Neuronal stem cell (in vitro differentiated cells): Measurements from ENCODE around the gene HCLS1.

Experiments
- DNase-seq: peaks from one replicate; pipeline ENCODE4 v3.0.0-alpha.2; 2013; ENCODE audit warnings: low spot score
- H2AFZ ChIP-seq: one replicate; pipeline ENCODE4 v1.6.1; 2013; ENCODE audit warnings: mild to moderate bottlenecking, low read length, inconsistent platforms
- H2AK5ac ChIP-seq: 2 replicates; pipeline ENCODE4 v1.6.1; 2013; ENCODE audit warnings: low read depth, mild to moderate bottlenecking, inconsistent platforms, low read length, moderate library complexity, mixed read lengths
- H2BK120ac ChIP-seq: 2 replicates; pipeline ENCODE4 v1.6.1; 2013; ENCODE audit warnings: low read depth, mild to moderate bottlenecking, inconsistent platforms, low read length, moderate library complexity, mixed read lengths
- H2BK12ac ChIP-seq: one replicate; pipeline ENCODE4 v1.6.1; 2013; ENCODE audit warnings: low read length, inconsistent platforms
- H2BK15ac ChIP-seq: 2 replicates; pipeline ENCODE4 v1.6.1; 2013; ENCODE audit warnings: mild to moderate bottlenecking, low read length, inconsistent platforms, mixed read lengths
- H2BK5ac ChIP-seq: one replicate; pipeline ENCODE4 v1.6.1; 2013; ENCODE audit warnings: inconsistent platforms, mild to moderate bottlenecking, low read length, moderate library complexity
- H3K14ac ChIP-seq: one replicate; pipeline ENCODE4 v1.6.1; 2013; ENCODE audit warnings: low read length, inconsistent platforms
- H3K18ac ChIP-seq: 2 replicates; pipeline ENCODE4 v1.6.1; 2013; ENCODE audit warnings: low read length, inconsistent platforms
- H3K23ac ChIP-seq: 2 replicates; pipeline ENCODE4 v1.6.1; 2013; ENCODE audit warnings: low read depth, mild to moderate bottlenecking, mixed read lengths, low read length, inconsistent platforms; ENCODE audit not compliant: poor library complexity
- H3K27ac ChIP-seq: replicated peaks from 3 replicates; pipeline ENCODE4 v1.5.1; 2013; ENCODE audit warnings: low read length, inconsistent platforms
- H3K27me3 ChIP-seq, 3 experiments: 2 replicates each; pipeline ENCODE4 v1.6.1; 2013; ENCODE audit warnings: low read length in 3 of 3, mild to moderate bottlenecking in 2 of 3, inconsistent platforms in 1 of 3, low read depth in 1 of 3, mixed read lengths in 1 of 3, moderate library complexity in 1 of 3; ENCODE audit not compliant: control insufficient read depth in 3 of 3, insufficient read depth in 3 of 3
- H3K36me3 ChIP-seq, 2 donors: replicated peaks in 1 of 2; 2 replicates each; pipeline ENCODE4 v1.6.1; 2013; ENCODE audit warnings: low read length in 2 of 2; ENCODE audit not compliant: control insufficient read depth in 2 of 2, insufficient read depth in 2 of 2
- H3K4ac ChIP-seq: 2 replicates; pipeline ENCODE4 v1.6.1; 2013; ENCODE audit warnings: inconsistent platforms, mild to moderate bottlenecking, low read length, moderate library complexity
- H3K4me1 ChIP-seq, 2 donors: 1 replicate in 1 of 2; 2 replicates in 1 of 2; pipeline ENCODE4 v1.6.1; 2013; ENCODE audit warnings: low read length in 2 of 2, low read depth in 1 of 2; ENCODE audit not compliant: control insufficient read depth in 2 of 2, insufficient read depth in 1 of 2
- H3K4me2 ChIP-seq: one replicate; pipeline ENCODE4 v1.6.1; 2013; ENCODE audit warnings: mild to moderate bottlenecking, low read length, inconsistent platforms; ENCODE audit not compliant: insufficient read depth, poor library complexity, severe bottlenecking
- H3K4me3 ChIP-seq, 2 donors: 2 replicates each; pipeline ENCODE4 v1.5.1; 2013; ENCODE audit warnings: low read length in 2 of 2, mild to moderate bottlenecking in 2 of 2, inconsistent platforms in 1 of 2, moderate library complexity in 1 of 2
- H3K79me1 ChIP-seq: one replicate; pipeline ENCODE4 v1.6.1; 2013; ENCODE audit warnings: low read depth, mild to moderate bottlenecking, inconsistent platforms, low read length, moderate library complexity
- H3K9ac ChIP-seq: one replicate; pipeline ENCODE4 v1.6.1; 2013; ENCODE audit warnings: mild to moderate bottlenecking, low read depth, low read length, inconsistent platforms; ENCODE audit not compliant: poor library complexity
- H3K9me3 ChIP-seq, 2 donors: replicated peaks in 1 of 2; 2 replicates each; pipeline versions ENCODE3 to v1.6.1; 2013; ENCODE audit warnings: low read length in 2 of 2, mild to moderate bottlenecking in 2 of 2, inconsistent platforms in 1 of 2, low read depth in 1 of 2, mixed read lengths in 1 of 2, moderate library complexity in 1 of 2; ENCODE audit not compliant: control insufficient read depth in 2 of 2, insufficient read depth in 1 of 2
- H4K8ac ChIP-seq: one replicate; pipeline ENCODE4 v1.6.1; 2013; ENCODE audit warnings: low read depth, mild to moderate bottlenecking, inconsistent platforms, low read length, moderate library complexity
- H4K91ac ChIP-seq: one replicate; pipeline ENCODE4 v1.6.1; 2013; ENCODE audit warnings: low read length, low read depth, mild to moderate bottlenecking, inconsistent platforms; ENCODE audit not compliant: poor library complexity
- WGBS, 2 donors: extraction: QIAGEN DNeasy Blood & Tissue Kit; methylation state at CpG; one replicate each; pipeline ENCODE4 v1.1.7; 2013; ENCODE audit warnings: missing lambda C conversion rate in 2 of 2, mixed read lengths in 1 of 2; ENCODE audit not compliant: insufficient read length in 2 of 2, insufficient replicate concordance in 1 of 2; ENCODE audit errors: extremely low coverage in 2 of 2; 5-methylcytosine and 5-hydroxymethylcytosine counted together

Gene HCLS1

DNA sequence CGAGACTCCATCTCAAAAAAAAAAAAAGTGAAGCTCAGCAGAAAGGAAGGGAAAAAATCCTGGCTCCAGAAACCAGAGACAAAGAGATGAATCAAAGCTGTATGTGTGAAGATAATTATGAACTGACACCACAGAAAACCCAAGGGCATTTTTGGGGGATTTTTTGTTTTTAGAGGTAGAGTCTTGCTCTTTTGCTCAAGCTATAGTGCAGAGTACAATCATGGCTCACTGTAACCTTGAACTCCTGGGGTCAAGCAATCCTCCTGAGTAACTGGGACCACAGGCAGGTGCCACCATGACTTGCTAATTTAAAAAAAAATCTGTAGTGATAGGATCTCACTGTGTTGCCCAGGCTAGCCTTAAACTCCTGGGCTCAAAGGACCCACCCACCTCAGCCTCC is 22.8 kb downstream of the HCLS1 start:
- no peak overlapping the region for H4K91ac ChIP-seq
- H2AFZ ChIP-seq, result no peak overlapping the region
- no peaks in the 10 kb centered on the region for H3K4me1 ChIP-seq
- no peak overlapping the region for H3K9ac ChIP-seq
- no peak overlapping the region for H3K23ac ChIP-seq
- no peak overlapping the region for H3K18ac ChIP-seq
- H2BK15ac ChIP-seq, result no peak overlapping the region
- no peak overlapping the region for H3K4ac ChIP-seq
- H2BK5ac ChIP-seq, result no peak overlapping the region
- no peaks in the 10 kb centered on the region for H3K36me3 ChIP-seq
- no peak overlapping the region for H3K4me3 ChIP-seq
- no peak overlapping the region for H2BK120ac ChIP-seq
- H3K79me1 ChIP-seq, result no peaks in the 10 kb centered on the region
- no CpG with 5 or more reads among the region's 1 CpG for WGBS, 2 donors
- H3K27me3 ChIP-seq, result peaks cover 0 to 9% (median 0%) of the 10 kb centered on the region in 3 experiments
- H3K14ac ChIP-seq, result no peak overlapping the region
- no peak overlapping the region for H3K27ac ChIP-seq
- no peak overlapping the region for H2BK12ac ChIP-seq
- H3K9me3 ChIP-seq, result no peaks in the 10 kb centered on the region
- no peak overlapping the region for H2AK5ac ChIP-seq
- H4K8ac ChIP-seq, result no peak overlapping the region
- H3K4me2 ChIP-seq, result no peak overlapping the region
- no peak for DNase-seq

DNA sequence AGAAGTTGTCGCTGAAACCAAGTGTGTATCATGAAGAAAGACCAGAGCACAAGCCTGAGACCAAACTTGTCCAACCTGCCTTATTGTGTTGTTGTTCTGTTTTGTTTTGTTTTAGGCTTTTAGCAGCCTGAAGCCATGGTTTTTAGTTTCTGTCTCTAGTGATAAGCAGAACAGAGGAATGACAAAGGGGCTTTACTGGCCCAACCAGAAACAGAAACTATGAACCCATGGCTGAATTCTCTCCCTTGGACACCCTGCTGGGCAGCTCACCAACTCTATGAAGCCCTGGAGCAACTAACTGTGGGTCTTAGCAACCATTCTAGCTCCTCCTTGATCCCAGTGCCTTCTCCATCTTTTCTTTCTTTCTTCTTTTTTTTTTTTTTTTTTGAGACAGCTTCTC is 30.3 kb downstream of the HCLS1 start:
- H4K91ac ChIP-seq, result no peak overlapping the region
- WGBS, 2 donors, result no CpG with 5 or more reads among the region's 1 CpG
- H3K14ac ChIP-seq, result no peak overlapping the region
- no peak overlapping the region for H3K4me3 ChIP-seq
- no peak overlapping the region for H4K8ac ChIP-seq
- H3K9me3 ChIP-seq, result no peaks in the 10 kb centered on the region
- no peak overlapping the region for H2AFZ ChIP-seq
- no peak overlapping the region for H2AK5ac ChIP-seq
- no peak overlapping the region for H2BK12ac ChIP-seq
- H2BK15ac ChIP-seq, result no peak overlapping the region
- H3K23ac ChIP-seq, result no peak overlapping the region
- H3K4me1 ChIP-seq, result no peaks in the 10 kb centered on the region
- no peak overlapping the region for H3K27ac ChIP-seq
- no peaks in the 10 kb centered on the region for H3K79me1 ChIP-seq
- no peak overlapping the region for H2BK5ac ChIP-seq
- no peak overlapping the region for H2BK120ac ChIP-seq
- H3K4ac ChIP-seq, result no peak overlapping the region
- H3K36me3 ChIP-seq, result no peaks in the 10 kb centered on the region
- no peak overlapping the region for H3K4me2 ChIP-seq
- no peak for DNase-seq
- no peak overlapping the region for H3K9ac ChIP-seq
- peaks cover 0 to 3% (median 0%) of the 10 kb centered on the region in 3 experiments for H3K27me3 ChIP-seq
- H3K18ac ChIP-seq, result no peak overlapping the region

DNA sequence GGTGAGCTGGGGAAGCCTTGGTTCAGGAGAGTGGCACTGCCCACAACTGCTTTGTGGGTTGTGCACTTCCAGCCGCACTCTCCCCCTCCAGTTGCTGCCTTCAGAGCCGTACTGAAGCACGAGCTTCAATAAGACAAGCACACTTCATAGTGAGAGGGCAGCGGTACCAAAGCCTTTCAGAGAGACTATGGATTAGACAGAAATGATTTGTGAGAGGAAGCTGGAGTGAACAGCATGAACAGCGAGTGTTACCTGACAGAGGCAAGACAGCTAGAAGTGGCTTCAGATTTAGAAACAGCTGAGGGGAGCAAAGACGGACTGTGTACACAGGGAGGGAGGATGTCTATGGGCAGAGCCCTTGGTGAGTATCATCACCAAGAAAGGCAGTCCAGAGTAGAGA is 31.1 kb downstream of the HCLS1 start:
- H2BK15ac ChIP-seq, result no peak overlapping the region
- no peak overlapping the region for H2AFZ ChIP-seq
- no peak overlapping the region for H4K91ac ChIP-seq
- H3K27me3 ChIP-seq, result peaks cover 0 to 3% (median 0%) of the 10 kb centered on the region in 3 experiments
- no peak overlapping the region for H2AK5ac ChIP-seq
- DNase-seq, result no peak
- no peak overlapping the region for H3K4ac ChIP-seq
- no CpG with 5 or more reads among the region's 6 CpGs for WGBS, 2 donors
- H2BK5ac ChIP-seq, result no peak overlapping the region
- no peak overlapping the region for H2BK120ac ChIP-seq
- no peaks in the 10 kb centered on the region for H3K79me1 ChIP-seq
- no peak overlapping the region for H3K9ac ChIP-seq
- no peak overlapping the region for H4K8ac ChIP-seq
- no peak overlapping the region for H3K4me3 ChIP-seq
- no peaks in the 10 kb centered on the region for H3K4me1 ChIP-seq
- H3K27ac ChIP-seq, result no peak overlapping the region
- no peak overlapping the region for H3K23ac ChIP-seq
- no peak overlapping the region for H3K4me2 ChIP-seq
- peak overlapping the region; percentile 42 for H3K18ac ChIP-seq
- H3K14ac ChIP-seq, result no peak overlapping the region
- H3K9me3 ChIP-seq, result no peaks in the 10 kb centered on the region
- no peak overlapping the region for H2BK12ac ChIP-seq
- no peaks in the 10 kb centered on the region for H3K36me3 ChIP-seq

DNA sequence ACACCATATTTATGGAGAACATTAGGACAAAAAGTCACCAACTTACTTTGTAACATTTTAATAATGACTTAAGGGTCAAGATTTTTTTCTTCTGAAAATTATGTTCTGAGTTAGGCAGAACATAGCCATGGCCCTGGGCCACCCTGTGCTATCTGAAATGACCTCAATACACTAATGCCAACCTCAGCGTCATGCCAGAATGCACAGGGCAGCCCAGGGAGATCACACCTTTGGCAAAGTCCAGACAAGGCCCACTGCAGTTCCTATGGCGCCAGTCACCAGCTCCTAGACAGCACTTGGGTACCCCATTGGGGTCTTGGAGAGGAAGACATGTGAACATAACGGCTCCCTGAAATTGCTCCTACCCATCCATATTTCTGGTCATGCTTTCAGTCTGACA is 33.1 kb downstream of the HCLS1 start:
- H3K79me1 ChIP-seq, result no peaks in the 10 kb centered on the region
- no peak overlapping the region for H3K4me3 ChIP-seq
- H4K91ac ChIP-seq, result no peak overlapping the region
- no peak overlapping the region for H2AFZ ChIP-seq
- H2BK12ac ChIP-seq, result no peak overlapping the region
- no peak overlapping the region for H3K27ac ChIP-seq
- no peaks in the 10 kb centered on the region for H3K36me3 ChIP-seq
- H3K18ac ChIP-seq, result no peak overlapping the region
- no peak overlapping the region for H2AK5ac ChIP-seq
- no peak overlapping the region for H2BK5ac ChIP-seq
- H3K14ac ChIP-seq, result no peak overlapping the region
- H3K4ac ChIP-seq, result no peak overlapping the region
- WGBS, 2 donors, result no CpG with 5 or more reads among the region's 3 CpGs
- H3K9ac ChIP-seq, result no peak overlapping the region
- H3K4me2 ChIP-seq, result no peak overlapping the region
- no peak overlapping the region for H2BK15ac ChIP-seq
- H2BK120ac ChIP-seq, result no peak overlapping the region
- H4K8ac ChIP-seq, result no peak overlapping the region
- peaks cover 0 to 3% (median 0%) of the 10 kb centered on the region in 3 experiments for H3K27me3 ChIP-seq
- no peak overlapping the region for H3K23ac ChIP-seq
- H3K4me1 ChIP-seq, result peaks cover 0 to 2% of the 10 kb centered on the region in 2 donors
- H3K9me3 ChIP-seq, result no peaks in the 10 kb centered on the region
- no peak for DNase-seq
